ENCODE measurements around the gene KRT40.

The KRT40 gene

GRCh38 chr17:40952154-40952553, 32.0 kb downstream of the KRT40 start:
- DNase-seq (ENCODE audit: low read depth), result no peak

- DNase-seq (ENCODE audit: low read depth), result no peak
Observed at GRCh38 chr17:40951011-40951622, 33.0 kb downstream of the KRT40 start.

- no peak for DNase-seq (ENCODE audit: low read depth)
Observed at GRCh38 chr17:40950176-40950575, 34.0 kb downstream of the KRT40 start.

GRCh38 chr17:40949418-40949817, 34.7 kb downstream of the KRT40 start:
- no peak for DNase-seq (ENCODE audit: low read depth)

GRCh38 chr17:40947929-40948328, 36.2 kb downstream of the KRT40 start:
- no peak for DNase-seq (ENCODE audit: low read depth)

- no peak for DNase-seq (ENCODE audit: low read depth)
Observed at GRCh38 chr17:40945414-40945813, 38.7 kb downstream of the KRT40 start.

GRCh38 chr17:40944531-40944930, 39.6 kb downstream of the KRT40 start:
- DNase-seq (ENCODE audit: low read depth), result no peak

- DNase-seq (ENCODE audit: low read depth), result no peak
Observed at GRCh38 chr17:40942553-40942952, 41.6 kb downstream of the KRT40 start.

- no peak for DNase-seq (ENCODE audit: low read depth)
Observed at GRCh38 chr17:40940266-40940665, 43.9 kb downstream of the KRT40 start.

GRCh38 chr17:40938981-40939380, 45.1 kb downstream of the KRT40 start:
- DNase-seq (ENCODE audit: low read depth), result no peak

GRCh38 chr17:40937384-40937819, 46.7 kb downstream of the KRT40 start, which contains the start of gene KRT23:
TSS of gene KRT23 (minus strand) at chr17:40937646. CDS start at chr17:40936603, 1,043 bp downstream.
- no peak for DNase-seq (ENCODE audit: low read depth)

- no peak for DNase-seq (ENCODE audit: low read depth)
Observed at GRCh38 chr17:40936976-40937375, 47.1 kb downstream of the KRT40 start.

- DNase-seq (ENCODE audit: low read depth), result no peak
Observed at GRCh38 chr17:40936437-40936971, 47.6 kb downstream of the KRT40 start.

GRCh38 chr17:40935624-40936023, 48.5 kb downstream of the KRT40 start:
- no peak for DNase-seq (ENCODE audit: low read depth)

GRCh38 chr17:40932608-40933007, 51.5 kb downstream of the KRT40 start:
- no peak for DNase-seq (ENCODE audit: low read depth)

- no peak for DNase-seq (ENCODE audit: low read depth)
Observed at GRCh38 chr17:40931311-40931710, 52.8 kb downstream of the KRT40 start.

Data from stimulated activated CD8-positive, alpha-beta memory T cell treated with anti-CD3 and anti-CD28 coated beads, Interleukin-7, amount 100 ng/mL, for 24 hours (primary cell).